ENCODE measurements around the gene DDX20.

DNA sequence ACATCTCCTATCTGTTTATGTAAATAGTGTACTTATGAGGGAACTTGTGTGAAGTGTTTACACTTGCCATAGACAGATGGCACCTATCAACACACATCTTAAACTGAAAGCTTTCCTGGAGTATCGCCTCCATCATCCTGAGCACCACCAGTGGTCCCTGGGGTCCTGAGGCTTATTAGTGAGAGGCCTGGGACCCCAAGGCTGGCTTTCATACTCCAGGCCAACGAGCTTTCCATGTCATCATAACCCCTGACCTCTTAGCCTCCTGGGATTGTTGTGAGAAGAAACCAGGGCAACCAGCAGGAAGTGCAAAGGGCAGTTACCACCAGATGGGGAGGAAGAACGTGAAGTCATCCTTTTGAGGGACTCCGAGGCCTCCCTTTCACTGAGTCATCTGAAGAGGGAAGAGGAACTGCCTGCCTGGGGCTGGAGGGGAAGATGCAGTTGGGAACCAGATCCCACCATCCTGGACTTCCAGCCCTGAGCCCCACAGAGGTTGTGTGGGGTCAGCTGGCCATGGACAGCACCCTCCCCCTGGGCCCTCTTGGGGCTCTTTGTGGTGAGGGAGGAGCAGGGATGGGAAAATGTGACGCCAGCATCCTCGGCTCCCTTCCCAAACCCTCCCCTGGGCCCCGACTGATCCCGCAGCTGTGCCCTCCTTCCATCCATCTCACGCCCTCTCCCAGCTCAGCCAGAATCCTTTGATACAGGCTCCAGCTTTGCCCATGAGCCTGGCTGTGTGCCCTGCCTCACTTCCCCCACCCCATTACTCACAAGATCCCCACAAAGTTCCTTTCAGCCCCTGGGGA lies 22.3 kb upstream of the DDX20 start:
- TF ChIP-seq, protein P1, sequence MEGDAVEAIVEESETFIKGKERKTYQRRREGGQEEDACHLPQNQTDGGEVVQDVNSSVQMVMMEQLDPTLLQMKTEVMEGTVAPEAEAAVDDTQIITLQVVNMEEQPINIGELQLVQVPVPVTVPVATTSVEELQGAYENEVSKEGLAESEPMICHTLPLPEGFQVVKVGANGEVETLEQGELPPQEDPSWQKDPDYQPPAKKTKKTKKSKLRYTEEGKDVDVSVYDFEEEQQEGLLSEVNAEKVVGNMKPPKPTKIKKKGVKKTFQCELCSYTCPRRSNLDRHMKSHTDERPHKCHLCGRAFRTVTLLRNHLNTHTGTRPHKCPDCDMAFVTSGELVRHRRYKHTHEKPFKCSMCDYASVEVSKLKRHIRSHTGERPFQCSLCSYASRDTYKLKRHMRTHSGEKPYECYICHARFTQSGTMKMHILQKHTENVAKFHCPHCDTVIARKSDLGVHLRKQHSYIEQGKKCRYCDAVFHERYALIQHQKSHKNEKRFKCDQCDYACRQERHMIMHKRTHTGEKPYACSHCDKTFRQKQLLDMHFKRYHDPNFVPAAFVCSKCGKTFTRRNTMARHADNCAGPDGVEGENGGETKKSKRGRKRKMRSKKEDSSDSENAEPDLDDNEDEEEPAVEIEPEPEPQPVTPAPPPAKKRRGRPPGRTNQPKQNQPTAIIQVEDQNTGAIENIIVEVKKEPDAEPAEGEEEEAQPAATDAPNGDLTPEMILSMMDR (IDR thresholded peaks at IDR 0.05; ENCODE audit: low read depth, low read length, poor library complexity, severe bottlenecking), result no peak
- no peak for TF ChIP-seq EZH2phosphoT487 (IDR thresholded peaks at IDR 0.05; ENCODE audit: borderline replicate concordance, low read length)

Measured in DOHH2 (cell line).